H1 (cell line): Measurements from ENCODE around the gene GRID1. TPM values are rescaled to one million over a fixed set of nuclear protein-coding genes. Genes with fewer than 3 reads are reported as not detected.

Experiments
- CTCF ChIA-PET: fragments of 300-600 bp; sonication (Branson Sonifier 250); formaldehyde crosslinking; loops from one replicate; lab custom pipeline; 2021; ENCODE audit not compliant: partially characterized antibody; lab: Charles Lee
- POLR2A ChIA-PET: fragments of 300-600 bp; sonication (Branson Sonifier 250); formaldehyde crosslinking; loops from one replicate; lab custom pipeline; 2021; ENCODE audit warnings: inconsistent platforms; ENCODE audit not compliant: partially characterized antibody; lab: Charles Lee
- DNase-seq, 2 experiments: peaks; one replicate each; pipeline versions ENCODE4 v3.0.0 to v3.0.0-alpha.2; 2010 to 2022; ENCODE audit warnings: low spot score in 2 of 2, low read depth in 1 of 2, mixed read lengths in 1 of 2
- FAIRE-seq: peaks from 2 replicates; lab custom pipeline; 2011; peaks lifted over from hg19 to GRCh38; lab: Jason Lieb, UNC
- H2AFZ ChIP-seq: 2 replicates; pipeline ENCODE4 v1.8.1; 2012; ENCODE audit warnings: low read length, inconsistent platforms
- H2AK5ac ChIP-seq: 2 replicates; pipeline ENCODE4 v1.6.1; 2013; ENCODE audit warnings: low read depth, low read length
- H2BK120ac ChIP-seq: replicated peaks from 2 replicates; pipeline ENCODE3; 2013; ENCODE audit warnings: low read depth, low read length, inconsistent platforms
- H2BK12ac ChIP-seq: 2 replicates; pipeline ENCODE4 v1.6.1; 2013; ENCODE audit warnings: low read depth, low read length
- H2BK15ac ChIP-seq: 2 replicates; pipeline ENCODE4 v1.6.1; 2013; ENCODE audit warnings: low read length
- H2BK20ac ChIP-seq: 2 replicates; pipeline ENCODE4 v1.6.1; 2013; ENCODE audit warnings: low read length
- H2BK5ac ChIP-seq: 2 replicates; pipeline ENCODE4 v1.6.1; 2013; ENCODE audit warnings: low read depth, low read length
- H3K14ac ChIP-seq: 2 replicates; pipeline ENCODE4 v1.6.1; 2013; ENCODE audit warnings: inconsistent platforms; ENCODE audit not compliant: insufficient read length
- H3K18ac ChIP-seq: 2 replicates; pipeline ENCODE4 v1.6.1; 2013; ENCODE audit warnings: low read length; ENCODE audit errors: extremely low read depth
- H3K23ac ChIP-seq: 2 replicates; pipeline ENCODE4 v1.6.1; 2013; ENCODE audit warnings: inconsistent platforms; ENCODE audit not compliant: insufficient read length
- H3K23me2 ChIP-seq: 2 replicates; pipeline ENCODE4 v1.6.1; 2013; ENCODE audit warnings: low read depth, low read length
- H3K27ac ChIP-seq: 2 replicates; pipeline ENCODE4 v1.6.1; 2011; ENCODE audit warnings: low read depth, low read length, inconsistent platforms
- H3K27me3 ChIP-seq, 4 experiments: replicated peaks in 1 of 4; 1 replicate in 1 of 4; 2 replicates in 3 of 4; pipeline versions ENCODE4 v1.6.1 to v1.8.1; 2011 to 2013; ENCODE audit warnings: low read length in 3 of 4, mild to moderate bottlenecking in 3 of 4, inconsistent platforms in 2 of 4, mixed read lengths in 2 of 4, moderate library complexity in 1 of 4; ENCODE audit not compliant: control insufficient read depth in 3 of 4, insufficient read depth in 3 of 4; ENCODE audit errors: extremely low read depth in 1 of 4
- H3K36me3 ChIP-seq, 4 experiments: 2 replicates each; pipeline versions ENCODE4 v1.6.1 to v1.8.1; 2011 to 2013; ENCODE audit warnings: mild to moderate bottlenecking in 4 of 4, low read length in 3 of 4, moderate library complexity in 2 of 4, control low read depth in 1 of 4, inconsistent platforms in 1 of 4; ENCODE audit not compliant: insufficient read depth in 4 of 4, control insufficient read depth in 2 of 4
- H3K4ac ChIP-seq: replicated peaks from 2 replicates; pipeline ENCODE3; 2013; ENCODE audit warnings: low read length, low read depth, mixed read lengths, inconsistent platforms; ENCODE audit not compliant: insufficient read length
- H3K4me1 ChIP-seq, 4 experiments: replicated peaks in 1 of 4; 1 replicate in 1 of 4; 2 replicates in 3 of 4; pipeline versions ENCODE4 v1.6.1 to v1.8.1; 2011 to 2013; ENCODE audit warnings: low read length in 3 of 4, inconsistent platforms in 2 of 4, mixed read lengths in 1 of 4; ENCODE audit not compliant: insufficient read depth in 4 of 4, control insufficient read depth in 3 of 4
- H3K4me2 ChIP-seq, 2 experiments: 2 replicates each; pipeline versions ENCODE4 v1.6.1 to v1.8.1; 2011 to 2013; ENCODE audit warnings: low read depth in 2 of 2, low read length in 2 of 2, control low read depth in 1 of 2, inconsistent platforms in 1 of 2, mild to moderate bottlenecking in 1 of 2; ENCODE audit not compliant: insufficient read depth in 1 of 2
- H3K4me3 ChIP-seq, 4 experiments: fragments of 200-600, 300-600 bp in 1 of 4; sonication (generic), shearing (Covaris generic), sonication (Bioruptor Twin) in 1 of 4; 2 replicates each; pipeline versions ENCODE4 v1.5.1 to v1.8.1; 2011 to 2016; ENCODE audit warnings: low read length in 4 of 4, low read depth in 3 of 4, control low read depth in 2 of 4, inconsistent platforms in 2 of 4, mild to moderate bottlenecking in 2 of 4, mixed read lengths in 1 of 4, moderate library complexity in 1 of 4; ENCODE audit not compliant: insufficient read depth in 2 of 4; ENCODE audit errors: extremely low read depth in 1 of 4
- H3K56ac ChIP-seq: replicated peaks from 2 replicates; pipeline ENCODE3; 2013; ENCODE audit warnings: low read depth, mild to moderate bottlenecking, mixed read lengths, low read length, inconsistent platforms; ENCODE audit not compliant: insufficient read length
- H3K79me1 ChIP-seq: 2 replicates; pipeline ENCODE4 v1.6.1; 2013; ENCODE audit warnings: low read depth, low read length, control low read depth
- H3K79me2 ChIP-seq, 2 experiments: 2 replicates each; pipeline versions ENCODE4 v1.6.1 to v1.8.1; 2012 to 2013; ENCODE audit warnings: low read length in 2 of 2, mild to moderate bottlenecking in 2 of 2, inconsistent platforms in 1 of 2; ENCODE audit not compliant: insufficient read depth in 2 of 2, control insufficient read depth in 1 of 2
- H3K9ac ChIP-seq, 4 experiments: replicated peaks in 1 of 4; 1 replicate in 1 of 4; 2 replicates in 3 of 4; pipeline versions ENCODE4 v1.6.1 to v1.8.1; 2011 to 2013; ENCODE audit warnings: low read depth in 3 of 4, low read length in 3 of 4, control low read depth in 2 of 4, mild to moderate bottlenecking in 2 of 4, moderate library complexity in 2 of 4, inconsistent platforms in 1 of 4; ENCODE audit errors: extremely low read depth in 1 of 4
- H3K9me3 ChIP-seq, 2 experiments: 2 replicates each; pipeline versions ENCODE4 v1.6.1 to v1.8.1; 2012 to 2013; ENCODE audit warnings: mild to moderate bottlenecking in 2 of 2, moderate library complexity in 2 of 2, control low read depth in 1 of 2, inconsistent platforms in 1 of 2, low read depth in 1 of 2, low read length in 1 of 2, mixed read lengths in 1 of 2; ENCODE audit not compliant: insufficient read depth in 2 of 2
- H4K20me1 ChIP-seq, 2 experiments: replicated peaks in 1 of 2; 2 replicates each; pipeline versions ENCODE3 to v1.8.1; 2011 to 2013; ENCODE audit warnings: inconsistent platforms in 2 of 2, low read length in 2 of 2, mild to moderate bottlenecking in 1 of 2; ENCODE audit not compliant: insufficient read depth in 2 of 2, control insufficient read depth in 1 of 2
- H4K5ac ChIP-seq: 2 replicates; pipeline ENCODE4 v1.6.1; 2013; ENCODE audit warnings: low read length, low read depth, mixed read lengths, inconsistent platforms; ENCODE audit not compliant: insufficient read length
- H4K8ac ChIP-seq: 2 replicates; pipeline ENCODE4 v1.8.0; 2013; ENCODE audit warnings: mild to moderate bottlenecking, moderate library complexity, low read length, inconsistent platforms; ENCODE audit not compliant: insufficient read depth; ENCODE audit errors: extremely low read depth
- H4K91ac ChIP-seq: replicated peaks from 2 replicates; pipeline ENCODE3; 2013; ENCODE audit warnings: low read length, mixed read lengths, inconsistent platforms; ENCODE audit not compliant: insufficient read length
- ATF2 ChIP-seq: IDR thresholded peaks from 2 replicates; pipeline ENCODE4 v1.6.1; 2012; ENCODE audit warnings: low read length, inconsistent platforms
- MAX ChIP-seq: IDR thresholded peaks from 2 replicates; pipeline ENCODE4 v1.6.1; 2012; ENCODE audit warnings: inconsistent platforms
- SRF ChIP-seq: IDR thresholded peaks from 2 replicates; pipeline ENCODE4 v1.6.1; 2011; ENCODE audit warnings: mild to moderate bottlenecking, low read depth, low read length, moderate library complexity
- TAF1 ChIP-seq: IDR thresholded peaks from 2 replicates; pipeline ENCODE4 v1.6.1; 2011; ENCODE audit warnings: mild to moderate bottlenecking, low read depth, low read length
- TAF7 ChIP-seq: optimal IDR thresholded peaks from 2 replicates; pipeline ENCODE3; 2011; ENCODE audit warnings: low read depth, mild to moderate bottlenecking, inconsistent platforms, low read length, moderate library complexity, borderline replicate concordance
- WGBS, 2 experiments: shearing (Covaris generic) in 1 of 2; methylation state at CpG; one replicate each; pipeline versions ENCODE4 v1.1.6 to v1.1.7; 2013 to 2015; ENCODE audit warnings: low lambda C conversion rate in 2 of 2, mixed read lengths in 2 of 2, inconsistent platforms in 1 of 2, low coverage in 1 of 2, missing lambda C conversion rate in 1 of 2; ENCODE audit not compliant: insufficient replicate concordance in 2 of 2, insufficient coverage in 1 of 2, insufficient read length in 1 of 2; ENCODE audit errors: extremely low coverage in 1 of 2, missing lambda C conversion rate in 1 of 2; 5-methylcytosine and 5-hydroxymethylcytosine counted together
- polyA plus RNA-seq, 7 experiments: library from polyadenylated mRNA; depleted of rRNA in 3 of 7; stranded (reverse) in 5 of 7; unstranded in 2 of 7; fragments of >200 nt in 5 of 7; fragments of 200-250 nt in 2 of 7; gene quantifications; 1 replicate in 5 of 7; 2 replicates in 1 of 7; 4 replicates in 1 of 7; pipeline versions ENCODE4 v1.2.1 to v1.2.3, GENCODE V29; 2011 to 2013; ENCODE audit warnings: missing spikeins in 2 of 7, mixed read lengths in 2 of 7
- total RNA-seq: library from RNA; stranded (reverse); fragmentation: NEBNext Ultra II Directional; extraction: Animal tissue kit (Norgen Biotek cat#: 25700); gene quantifications from 2 replicates; pipeline ENCODE4 v1.2.1, GENCODE V29; 2021

GRID1 gene
- total and polyA plus RNA-seq, 2 of the 8 experiments (the other 6 are each of a cell fraction or from before 2014, with no cell fraction given), result 0.22 to 0.30 TPM

GRCh38 chr10:86373251-86373650 lies 6.7 kb upstream of the GRID1 start:
- WGBS, 2 experiments, result 95% methylated on average over 1 of the region's 3 CpGs; no CpG with 5 or more reads in 1 of the 2 experiments
- POLR2A ChIA-PET, result no interaction called here
- peaks cover 26 to 60% (median 37%) of the 10 kb centered on the region in 4 experiments for H3K27me3 ChIP-seq

More at GRCh38 chr10:86373251-86373650, 6.7 kb upstream of the GRID1 start:
- no peak overlapping the region for H4K91ac ChIP-seq
- FAIRE-seq (no peak), DNase-seq (no peak)
- CTCF ChIA-PET, result interaction anchor here (0.6 to 25.6 kb wide), 2 partner anchors 20 to 36 kb away, joined by 3 to 498 read pairs; no protein-coding TSS in a partner anchor
- no peak overlapping the region for H2BK12ac ChIP-seq
- no peak overlapping the region for H3K4me3 ChIP-seq
- H2BK15ac ChIP-seq, result no peak overlapping the region
- H2AK5ac ChIP-seq, result no peak overlapping the region
- H2BK120ac ChIP-seq, result no peak overlapping the region
- no peaks in the 10 kb centered on the region for H3K9me3 ChIP-seq
- peaks cover 0 to 3% (median 0%) of the 10 kb centered on the region in 4 experiments; a peak in 1 of 7 replicates for H3K4me1 ChIP-seq
- no peak overlapping the region for H3K4ac ChIP-seq
- no peaks in the 10 kb centered on the region for H3K79me2 ChIP-seq
- no peak overlapping the region for H3K56ac ChIP-seq
- no peak overlapping the region for H4K8ac ChIP-seq
- H4K20me1 ChIP-seq, result peaks cover 3 to 5% of the 10 kb centered on the region in 2 experiments
- no peak overlapping the region for H3K14ac ChIP-seq
- H2BK5ac ChIP-seq, result no peak overlapping the region
- no peak overlapping the region for H3K18ac ChIP-seq
- TF ChIP-seq ATF2 (no peak), TAF1 (no peak), TAF7 (no peak), MAX (no peak), SRF (no peak)
- H2AFZ ChIP-seq, result no peak overlapping the region
- H3K9ac ChIP-seq, result no peak overlapping the region
- H3K27ac ChIP-seq, result no peak overlapping the region
- no peak overlapping the region for H3K23ac ChIP-seq
- H4K5ac ChIP-seq, result no peak overlapping the region
- no peaks in the 10 kb centered on the region for H3K36me3 ChIP-seq
- H3K79me1 ChIP-seq, result no peaks in the 10 kb centered on the region
- H3K23me2 ChIP-seq, result no peaks in the 10 kb centered on the region
- no peak overlapping the region for H2BK20ac ChIP-seq
- H3K4me2 ChIP-seq, result no peak overlapping the region
